ENCODE data around the gene ATN1. TPM values are rescaled to one million over a fixed set of nuclear protein-coding genes. Genes with fewer than 3 reads are reported as not detected.
"Not testable (repeated sequence)": the region's sequence is repeated elsewhere in the genome, so short reads cannot be mapped to it uniquely, and the experiment has no call there.

The ATN1 gene
- total RNA-seq, 1 donor from 2014 or later, result 144 TPM

- no peaks in the 10 kb centered on the region for H3K9me3 Mint-ChIP-seq (ENCODE audit: unreplicated experiment)
- peaks cover 5% of the 10 kb centered on the region for H3K27me3 Mint-ChIP-seq (ENCODE audit: unreplicated experiment)
- H3K36me3 Mint-ChIP-seq (ENCODE audit: low read depth, unreplicated experiment), result no peaks in the 10 kb centered on the region
- no peak for DNase-seq (ENCODE audit: low spot score)
- no peak overlapping the region for H3K4me3 Mint-ChIP-seq (ENCODE audit: unreplicated experiment)
- peaks cover 12% of the 10 kb centered on the region for H3K4me1 Mint-ChIP-seq (ENCODE audit: unreplicated experiment)
- no peak overlapping the region for H3K27ac Mint-ChIP-seq (ENCODE audit: unreplicated experiment)
- TF ChIP-seq, protein P1, sequence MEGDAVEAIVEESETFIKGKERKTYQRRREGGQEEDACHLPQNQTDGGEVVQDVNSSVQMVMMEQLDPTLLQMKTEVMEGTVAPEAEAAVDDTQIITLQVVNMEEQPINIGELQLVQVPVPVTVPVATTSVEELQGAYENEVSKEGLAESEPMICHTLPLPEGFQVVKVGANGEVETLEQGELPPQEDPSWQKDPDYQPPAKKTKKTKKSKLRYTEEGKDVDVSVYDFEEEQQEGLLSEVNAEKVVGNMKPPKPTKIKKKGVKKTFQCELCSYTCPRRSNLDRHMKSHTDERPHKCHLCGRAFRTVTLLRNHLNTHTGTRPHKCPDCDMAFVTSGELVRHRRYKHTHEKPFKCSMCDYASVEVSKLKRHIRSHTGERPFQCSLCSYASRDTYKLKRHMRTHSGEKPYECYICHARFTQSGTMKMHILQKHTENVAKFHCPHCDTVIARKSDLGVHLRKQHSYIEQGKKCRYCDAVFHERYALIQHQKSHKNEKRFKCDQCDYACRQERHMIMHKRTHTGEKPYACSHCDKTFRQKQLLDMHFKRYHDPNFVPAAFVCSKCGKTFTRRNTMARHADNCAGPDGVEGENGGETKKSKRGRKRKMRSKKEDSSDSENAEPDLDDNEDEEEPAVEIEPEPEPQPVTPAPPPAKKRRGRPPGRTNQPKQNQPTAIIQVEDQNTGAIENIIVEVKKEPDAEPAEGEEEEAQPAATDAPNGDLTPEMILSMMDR (IDR thresholded peaks at IDR 0.05; ENCODE audit: unreplicated experiment), result no peak
Observed at GRCh38 chr12:6887460-6887859, 40.3 kb upstream of the ATN1 start.

GRCh38 chr12:6888360-6888759, 39.4 kb upstream of the ATN1 start:
- Mint-ChIP-seq H3K4me3 (ENCODE audit: unreplicated experiment) (no peak overlapping the region), H3K9me3 (ENCODE audit: unreplicated experiment) (no peaks in the 10 kb centered on the region), H3K27me3 (ENCODE audit: unreplicated experiment) (peaks cover 5% of the 10 kb centered on the region), H3K36me3 (ENCODE audit: low read depth, unreplicated experiment) (no peaks in the 10 kb centered on the region), H3K27ac (ENCODE audit: unreplicated experiment) (no peak overlapping the region), H3K4me1 (ENCODE audit: unreplicated experiment) (peaks cover 12% of the 10 kb centered on the region)
- TF ChIP-seq, protein P1 (IDR thresholded peaks at IDR 0.05; ENCODE audit: unreplicated experiment), result no peak
- DNase-seq (ENCODE audit: low spot score), result no peak

- not testable (repeated sequence) for H3K36me3 Mint-ChIP-seq (ENCODE audit: low read depth, unreplicated experiment); H3K4me3 Mint-ChIP-seq (ENCODE audit: unreplicated experiment); H3K9me3 Mint-ChIP-seq (ENCODE audit: unreplicated experiment); H3K27ac Mint-ChIP-seq (ENCODE audit: unreplicated experiment); DNase-seq (ENCODE audit: low spot score); H3K27me3 Mint-ChIP-seq (ENCODE audit: unreplicated experiment)
- peaks cover 12% of the 10 kb centered on the region for H3K4me1 Mint-ChIP-seq (ENCODE audit: unreplicated experiment)
Observed at GRCh38 chr12:6888794-6889193, 39.0 kb upstream of the ATN1 start.

DNA sequence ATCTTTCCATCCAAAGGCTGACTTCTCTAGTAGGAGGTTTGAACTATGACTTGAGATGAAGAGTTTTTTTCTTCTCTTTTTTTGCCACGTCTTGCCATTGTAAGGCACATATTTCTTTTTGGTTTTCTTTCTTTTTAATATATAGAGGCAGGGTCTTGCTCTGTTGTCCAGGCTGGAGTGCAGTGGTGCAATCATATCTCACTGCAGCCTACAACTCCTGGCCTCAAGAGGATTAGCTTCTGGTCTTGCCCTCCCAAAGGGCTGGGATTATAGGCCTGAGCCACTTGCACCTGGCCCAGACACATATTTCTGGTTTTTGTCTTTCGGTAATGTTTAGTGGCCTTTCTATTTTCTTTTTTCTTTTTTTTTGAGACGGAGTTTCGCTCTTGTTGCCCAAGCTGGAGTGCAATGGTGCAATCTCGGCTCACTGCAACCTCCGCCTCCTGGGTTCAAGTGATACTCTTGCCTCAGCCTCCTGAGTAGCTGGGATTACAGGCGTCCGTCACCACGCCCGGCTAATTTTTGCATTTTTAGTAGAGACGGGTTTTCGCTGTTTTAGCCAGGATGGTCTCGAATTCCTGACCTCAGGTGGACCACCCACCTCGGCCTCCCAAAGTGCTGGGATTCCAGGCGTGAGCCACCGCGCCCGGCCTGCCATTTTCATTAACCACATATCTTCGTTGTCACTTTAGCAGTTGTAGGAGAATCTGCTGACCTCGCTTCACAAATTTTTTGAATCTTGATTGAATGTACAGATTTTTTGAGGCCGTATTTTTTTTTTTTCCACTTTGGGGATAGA, 37.8 kb upstream of the ATN1 start:
- H3K9me3 Mint-ChIP-seq (ENCODE audit: unreplicated experiment); H3K27me3 Mint-ChIP-seq (ENCODE audit: unreplicated experiment); H3K36me3 Mint-ChIP-seq (ENCODE audit: low read depth, unreplicated experiment); H3K4me3 Mint-ChIP-seq (ENCODE audit: unreplicated experiment); DNase-seq (ENCODE audit: low spot score): not testable (repeated sequence)
- H3K27ac Mint-ChIP-seq (ENCODE audit: unreplicated experiment), result peak overlapping the region; percentile 95
- H3K4me1 Mint-ChIP-seq (ENCODE audit: unreplicated experiment), result peaks cover 12% of the 10 kb centered on the region

DNA sequence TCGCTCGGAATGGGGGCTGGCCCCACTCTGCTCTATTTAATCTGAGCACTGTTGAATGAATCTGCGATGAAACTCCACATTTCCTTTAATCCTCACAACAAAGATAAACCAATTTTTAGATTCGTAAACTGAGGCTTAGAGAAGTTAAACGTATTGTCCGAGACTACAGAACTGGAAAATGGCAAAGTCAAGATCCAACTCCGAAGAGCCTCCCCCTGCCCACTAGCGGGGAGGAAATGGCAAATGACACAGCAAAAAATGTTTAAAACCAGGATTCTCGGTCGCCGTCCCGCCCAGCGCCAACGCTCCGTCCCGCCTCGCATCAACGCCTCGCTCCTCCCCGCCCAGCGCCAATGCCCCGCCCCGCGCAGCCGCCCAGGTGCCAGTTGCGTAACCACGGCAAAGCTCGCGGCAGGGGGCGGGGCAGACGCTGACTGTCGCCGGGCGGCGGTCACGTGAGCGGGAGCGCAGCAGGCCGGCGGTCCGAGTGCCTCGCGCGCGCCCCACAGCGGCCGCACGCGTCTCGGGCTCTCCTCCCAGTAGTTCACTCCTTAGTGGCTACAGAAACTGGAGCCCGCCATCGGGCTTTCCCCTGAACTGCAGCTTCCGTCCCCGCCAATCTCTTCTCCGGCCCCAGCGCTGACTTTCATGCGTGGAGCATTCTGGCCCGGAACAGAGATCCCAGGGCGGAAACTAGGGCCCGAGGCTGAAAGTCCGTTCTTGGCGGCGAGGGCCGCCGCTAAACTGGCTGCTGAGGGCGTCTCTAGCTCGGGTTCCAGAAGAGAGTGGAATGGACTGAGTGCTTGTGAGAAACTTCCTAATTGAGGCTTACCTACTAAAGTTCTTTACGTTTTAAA, 36.7 kb upstream of the ATN1 start:
- Mint-ChIP-seq H3K9me3 (ENCODE audit: unreplicated experiment) (no peaks in the 10 kb centered on the region), H3K4me3 (ENCODE audit: unreplicated experiment) (peak overlapping the region; percentile 68)
- DNase-seq (ENCODE audit: low spot score), result peak; percentile 100

More for the DNA sequence above, 36.7 kb upstream of the ATN1 start:
- peak overlapping the region; percentile 95 for H3K27ac Mint-ChIP-seq (ENCODE audit: unreplicated experiment)
- TF ChIP-seq, protein P1 (IDR thresholded peaks at IDR 0.05; ENCODE audit: unreplicated experiment), result peak; percentile 73
- H3K27me3 Mint-ChIP-seq (ENCODE audit: unreplicated experiment), result peaks cover 5% of the 10 kb centered on the region
- H3K36me3 Mint-ChIP-seq (ENCODE audit: low read depth, unreplicated experiment), result no peaks in the 10 kb centered on the region
- H3K4me1 Mint-ChIP-seq (ENCODE audit: unreplicated experiment), result peaks cover 12% of the 10 kb centered on the region

Measured in endothelial cell (in vitro differentiated cells).